Endothelial cell of umbilical vein (primary cell): ENCODE results near the gene BCL11A. TPM values are rescaled to one million over a fixed set of nuclear protein-coding genes. Genes with fewer than 3 reads are reported as not detected.

ENCODE experiments used
- BruUV-seq: library from RNA; stranded (reverse); fragments of 400-500 nt; replicated peaks from 2 replicates; lab custom pipeline; 2021; lab: Mats Ljungman, UMichigan
- CTCF ChIA-PET: fragments of 300-600, 350-600 bp; sonication (Branson Sonifier 250); formaldehyde crosslinking; loops from one replicate; lab custom pipeline; 2021; ENCODE audit warnings: antibody characterized with exemption, inconsistent platforms; lab: Charles Lee
- POLR2A ChIA-PET: fragments of 300-600, 350-600 bp; sonication (Branson Sonifier 250); formaldehyde crosslinking; loops from one replicate; lab custom pipeline; 2021; ENCODE audit warnings: antibody characterized with exemption, inconsistent platforms; lab: Charles Lee
- DNase-seq: peaks from one replicate; pipeline ENCODE4 v3.0.0-alpha.2; 2011; ENCODE audit warnings: low read depth, low spot score
- FAIRE-seq: peaks from 2 replicates; lab custom pipeline; 2011; peaks lifted over from hg19 to GRCh38; lab: Jason Lieb, UNC
- H2AFZ ChIP-seq: 2 replicates; pipeline ENCODE4 v1.6.0; 2012; ENCODE audit warnings: low read depth, low read length, control low read depth, inconsistent platforms
- H3K27ac ChIP-seq: 2 replicates; pipeline ENCODE4 v1.5.1; 2011; ENCODE audit warnings: low read depth, mild to moderate bottlenecking, control low read depth, low read length, moderate library complexity; ENCODE audit not compliant: insufficient read depth
- H3K27me3 ChIP-seq, 2 experiments: 2 replicates each; pipeline versions ENCODE4 v1.6.0 to v1.6.1; 2011; ENCODE audit warnings: low read length in 2 of 2, mixed read lengths in 1 of 2; ENCODE audit not compliant: control insufficient read depth in 2 of 2, insufficient read depth in 2 of 2
- H3K36me3 ChIP-seq, 2 experiments: 2 replicates in 1 of 2; 3 replicates in 1 of 2; pipeline ENCODE4 v1.5.1; 2011; ENCODE audit warnings: low read length in 2 of 2, mild to moderate bottlenecking in 1 of 2, moderate library complexity in 1 of 2; ENCODE audit not compliant: control insufficient read depth in 2 of 2, insufficient read depth in 2 of 2; ENCODE audit errors: extremely low read depth in 1 of 2
- H3K4me1 ChIP-seq: 3 replicates; pipeline ENCODE4 v1.5.1; 2011; ENCODE audit warnings: mild to moderate bottlenecking, low read length; ENCODE audit not compliant: control insufficient read depth, insufficient read depth; ENCODE audit errors: extremely low read depth
- H3K4me2 ChIP-seq: 2 replicates; pipeline ENCODE4 v1.6.1; 2011; ENCODE audit warnings: low read length, control low read depth, mixed read lengths; ENCODE audit not compliant: insufficient read depth
- H3K4me3 ChIP-seq, 3 experiments: fragments of 200-600 bp in 1 of 3; sonication (generic), shearing (Covaris generic) in 1 of 3; replicated peaks in 1 of 3; 2 replicates each; pipeline ENCODE4 v1.5.1; 2011 to 2016; ENCODE audit warnings: control low read depth in 3 of 3, low read length in 3 of 3, mild to moderate bottlenecking in 2 of 3, inconsistent platforms in 1 of 3, low read depth in 1 of 3, moderate library complexity in 1 of 3; ENCODE audit not compliant: insufficient read depth in 1 of 3
- H3K79me2 ChIP-seq: 2 replicates; pipeline ENCODE4 v1.6.0; 2012; ENCODE audit warnings: low read length, inconsistent platforms; ENCODE audit not compliant: control insufficient read depth, insufficient read depth
- H3K9ac ChIP-seq: replicated peaks from 2 replicates; pipeline ENCODE3; 2011; ENCODE audit warnings: low read length, control low read depth; ENCODE audit not compliant: insufficient read depth; ENCODE audit errors: extremely low read depth
- H3K9me1 ChIP-seq: replicated peaks from 3 replicates; pipeline ENCODE4 v1.6.0; 2011; ENCODE audit warnings: mild to moderate bottlenecking, low read length; ENCODE audit not compliant: control insufficient read depth, insufficient read depth; ENCODE audit errors: extremely low read depth
- H3K9me3 ChIP-seq: replicated peaks from 2 replicates; pipeline ENCODE4 v1.5.1; 2012; ENCODE audit warnings: low read length, inconsistent platforms; ENCODE audit not compliant: control insufficient read depth, insufficient read depth
- H4K20me1 ChIP-seq: replicated peaks from 2 replicates; pipeline ENCODE3; 2011; ENCODE audit warnings: mild to moderate bottlenecking, low read length; ENCODE audit not compliant: control insufficient read depth, insufficient read depth; ENCODE audit errors: extremely low read depth
- CTCF ChIP-seq, 2 donors: IDR thresholded peaks; 1 replicate in 1 of 2; 2 replicates in 1 of 2; pipeline ENCODE4 v1.5.1; 2011; ENCODE audit warnings: low read length in 2 of 2, mild to moderate bottlenecking in 2 of 2, moderate library complexity in 2 of 2, control low read depth in 1 of 2, inconsistent platforms in 1 of 2, low read depth in 1 of 2; ENCODE audit not compliant: insufficient read depth in 1 of 2; ENCODE audit errors: extremely low read depth in 1 of 2
- EZH2 ChIP-seq: IDR thresholded peaks from 2 replicates; pipeline ENCODE4 v1.6.1; 2012; ENCODE audit warnings: borderline replicate concordance, low read depth, mild to moderate bottlenecking, moderate library complexity, low read length, inconsistent platforms; ENCODE audit not compliant: severe bottlenecking
- FOS ChIP-seq: IDR thresholded peaks from 2 replicates; pipeline ENCODE4 v1.6.1; 2011; ENCODE audit warnings: mild to moderate bottlenecking, low read length, moderate library complexity, borderline replicate concordance; ENCODE audit not compliant: insufficient read depth
- GATA2 ChIP-seq: IDR thresholded peaks from 2 replicates; pipeline ENCODE4 v1.7.0; 2011; ENCODE audit warnings: low read depth, mild to moderate bottlenecking, moderate library complexity, mixed read lengths, low read length; ENCODE audit not compliant: insufficient read length, insufficient read depth
- JUN ChIP-seq: IDR thresholded peaks from 2 replicates; pipeline ENCODE4 v1.6.1; 2011; ENCODE audit warnings: borderline replicate concordance, low read depth; ENCODE audit not compliant: insufficient read length, insufficient read depth
- MAX ChIP-seq: IDR thresholded peaks from 2 replicates; pipeline ENCODE4 v1.6.1; 2011; ENCODE audit not compliant: insufficient read depth, insufficient read length
- MYC ChIP-seq: IDR thresholded peaks from one replicate; pipeline ENCODE4 v1.6.1; 2011; ENCODE audit warnings: mild to moderate bottlenecking, low read depth, low read length
- POLR2A ChIP-seq: IDR thresholded peaks from 2 replicates; pipeline ENCODE4 v1.6.1; 2012; ENCODE audit warnings: low read depth, mild to moderate bottlenecking, control low read depth, low read length
- POLR2AphosphoS5 ChIP-seq: IDR thresholded peaks from 2 replicates; pipeline ENCODE4 v1.6.1; 2012; ENCODE audit warnings: low read depth, mild to moderate bottlenecking, control low read depth, low read length, moderate library complexity; ENCODE audit not compliant: insufficient read depth
- dilution Hi-C: fragments of 300-500 bp; cut with MboI; formaldehyde crosslinking; loops from one replicate; pipeline ENCODE4 v1.15.0; 2019; ENCODE audit warnings: low sequenced_read_pairs; ENCODE audit not compliant: extremely low pct_ligation_motif_present
- intact Hi-C: fragments of 100-400 bp; cut with micrococcal nuclease; formaldehyde crosslinking; loops from one replicate; pipeline ENCODE4 v1.10.0; 2022
- polyA plus RNA-seq, 4 experiments: library from polyadenylated mRNA; depleted of rRNA in 3 of 4; stranded (reverse) in 3 of 4; unstranded in 1 of 4; fragments of >200 nt; gene quantifications; 2 replicates each; pipeline versions ENCODE4 v1.2.1 to v1.2.3, GENCODE V29; 2011 to 2012; ENCODE audit warnings: missing spikeins in 1 of 4
- total RNA-seq: library from RNA; stranded (reverse); gene quantifications from 2 replicates; pipeline ENCODE4 v1.2.3, GENCODE V29; 2021

Gene BCL11A
- total and polyA plus RNA-seq, 2 donors (not counting 3 experiments of a cell fraction or from before 2014, with no cell fraction given): 0.12 to 0.88 TPM

- Histone ChIP-seq H3K4me3 (no peak overlapping the region), H3K9me3 (no peaks in the 10 kb centered on the region), H3K9me1 (no peaks in the 10 kb centered on the region), H3K27ac (no peak overlapping the region), H4K20me1 (no peaks in the 10 kb centered on the region), H3K9ac (no peak overlapping the region), H3K27me3 (peaks cover 22 to 36% of the 10 kb centered on the region in 2 experiments), H2AFZ (no peak overlapping the region), H3K79me2 (no peaks in the 10 kb centered on the region), H3K4me1 (peaks cover 7% of the 10 kb centered on the region), H3K4me2 (no peak overlapping the region), H3K36me3 (no peaks in the 10 kb centered on the region)
- TF ChIP-seq CTCF (IDR thresholded peaks at IDR 0.05; ENCODE audit: extremely low read depth in 1 of 2, insufficient read depth in 1 of 2, low read depth in 1 of 2, low read length in 2 of 2) (no peak), JUN (no peak), MYC (no peak), EZH2 (no peak), POLR2A (no peak), MAX (no peak), FOS (no peak), GATA2 (no peak), POLR2AphosphoS5 (no peak)
- dilution Hi-C loops (no loop called here), intact Hi-C loops (no loop called here)
- no peak for FAIRE-seq
- no peak for DNase-seq
- ChIA-PET CTCF (no interaction called here), POLR2A (no interaction called here)
- BruUV-seq: no TSS peak
Observed at GRCh38 chr2:60544954-60545560, 8.4 kb downstream of the BCL11A start.
